Fibroblast of the aortic adventitia (primary cell): ENCODE results near the gene ADAMTS15. TPM values are rescaled to one million over a fixed set of nuclear protein-coding genes. Genes with fewer than 3 reads are reported as not detected.

ENCODE experiments used
- DNase-seq: peaks from one replicate; pipeline ENCODE4 v3.0.0-alpha.2; 2010; ENCODE audit warnings: low read depth
- H3K4me3 ChIP-seq: 2 replicates; pipeline ENCODE4 v1.5.1; 2011; ENCODE audit warnings: low read depth, mild to moderate bottlenecking, control low read depth, low read length, moderate library complexity
- total RNA-seq: library from RNA; depleted of rRNA; stranded (reverse); fragments of >200 nt; gene quantifications from 2 replicates; pipeline ENCODE4 v1.2.3, GENCODE V29; 2012; ENCODE audit warnings: low replicate concordance
- TF ChIP-seq, protein P1 (sequence below): IDR thresholded peaks from 2 replicates; pipeline ENCODE4 v1.5.1; 2011; ENCODE audit warnings: mild to moderate bottlenecking, low read length, control low read depth, inconsistent platforms; ENCODE audit not compliant: insufficient read depth

Gene ADAMTS15
- total RNA-seq, 1 donor, result 30.8 TPM

DNA sequence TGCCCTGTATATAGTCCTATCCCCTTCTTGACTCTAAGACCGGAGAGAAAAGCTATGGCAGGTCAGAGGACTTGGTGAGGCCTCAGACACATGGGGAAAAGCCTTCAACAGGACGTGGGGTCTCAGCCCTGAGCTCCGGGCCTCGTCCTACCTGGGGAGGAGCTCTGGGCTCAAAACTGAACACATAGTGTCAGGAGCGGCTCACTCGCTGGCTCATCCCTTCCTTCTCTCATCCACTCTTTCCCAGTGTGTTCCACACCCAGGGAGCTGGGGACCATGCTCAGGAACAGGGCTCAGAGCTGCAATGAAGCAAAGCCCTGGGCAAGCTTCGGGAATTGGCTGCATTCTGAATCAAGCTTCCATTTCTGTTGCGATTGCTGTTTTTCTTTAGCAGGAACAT is 14.5 kb downstream of the ADAMTS15 start:
- no peak overlapping the region for H3K4me3 ChIP-seq
- TF ChIP-seq, protein P1, sequence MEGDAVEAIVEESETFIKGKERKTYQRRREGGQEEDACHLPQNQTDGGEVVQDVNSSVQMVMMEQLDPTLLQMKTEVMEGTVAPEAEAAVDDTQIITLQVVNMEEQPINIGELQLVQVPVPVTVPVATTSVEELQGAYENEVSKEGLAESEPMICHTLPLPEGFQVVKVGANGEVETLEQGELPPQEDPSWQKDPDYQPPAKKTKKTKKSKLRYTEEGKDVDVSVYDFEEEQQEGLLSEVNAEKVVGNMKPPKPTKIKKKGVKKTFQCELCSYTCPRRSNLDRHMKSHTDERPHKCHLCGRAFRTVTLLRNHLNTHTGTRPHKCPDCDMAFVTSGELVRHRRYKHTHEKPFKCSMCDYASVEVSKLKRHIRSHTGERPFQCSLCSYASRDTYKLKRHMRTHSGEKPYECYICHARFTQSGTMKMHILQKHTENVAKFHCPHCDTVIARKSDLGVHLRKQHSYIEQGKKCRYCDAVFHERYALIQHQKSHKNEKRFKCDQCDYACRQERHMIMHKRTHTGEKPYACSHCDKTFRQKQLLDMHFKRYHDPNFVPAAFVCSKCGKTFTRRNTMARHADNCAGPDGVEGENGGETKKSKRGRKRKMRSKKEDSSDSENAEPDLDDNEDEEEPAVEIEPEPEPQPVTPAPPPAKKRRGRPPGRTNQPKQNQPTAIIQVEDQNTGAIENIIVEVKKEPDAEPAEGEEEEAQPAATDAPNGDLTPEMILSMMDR, result no peak
- DNase-seq, result no peak

DNA sequence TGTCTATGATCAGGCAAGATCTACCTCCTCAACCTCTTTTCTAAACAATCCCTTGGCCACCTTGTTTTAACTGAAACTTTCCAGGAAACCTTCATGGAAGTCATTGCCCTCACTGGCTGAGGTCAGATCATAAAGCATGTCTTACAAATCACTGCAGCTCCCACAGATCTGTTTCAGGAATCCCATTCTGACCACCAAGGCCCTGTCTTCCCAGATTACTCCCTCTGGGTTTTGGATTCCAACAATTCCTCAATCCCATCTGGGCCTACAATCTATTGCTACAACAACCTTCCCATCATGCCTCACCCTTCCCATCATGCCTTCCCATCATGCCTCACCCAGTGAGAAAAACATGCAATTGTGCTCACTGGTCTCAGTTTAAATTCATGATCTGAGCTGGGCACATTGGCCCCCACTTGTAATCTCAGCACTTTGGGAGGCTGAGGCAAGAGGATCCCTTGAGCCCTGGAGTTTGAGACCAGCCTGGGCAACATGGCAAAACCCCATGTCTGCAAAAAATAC is 15.9 kb downstream of the ADAMTS15 start:
- peak; percentile 45 for DNase-seq
- TF ChIP-seq, protein P1, result no peak

DNA sequence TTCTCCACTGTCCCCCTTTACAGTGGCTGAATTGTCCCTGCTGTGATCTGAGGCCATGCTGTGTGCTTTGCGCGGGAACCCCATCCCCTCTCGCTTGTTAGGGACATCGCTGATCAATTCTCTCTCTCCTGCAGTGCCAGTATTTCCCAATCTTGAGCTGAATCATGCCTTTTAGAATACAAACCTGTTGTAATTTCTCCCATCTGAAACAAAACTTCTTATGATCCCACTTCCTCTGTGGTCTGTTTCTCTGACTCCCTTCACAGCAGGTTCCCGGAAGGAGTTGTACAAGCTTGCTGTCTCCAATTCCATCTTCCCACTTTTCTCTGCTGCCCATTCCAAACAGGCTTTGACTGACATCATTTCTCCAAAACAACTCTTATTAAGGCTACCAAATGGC is 16.8 kb downstream of the ADAMTS15 start:
- H3K4me3 ChIP-seq, result no peak overlapping the region
- TF ChIP-seq, protein P1, result no peak
- no peak for DNase-seq

More for the DNA sequence above, 15.9 kb downstream of the ADAMTS15 start:
- no peak overlapping the region for H3K4me3 ChIP-seq

DNA sequence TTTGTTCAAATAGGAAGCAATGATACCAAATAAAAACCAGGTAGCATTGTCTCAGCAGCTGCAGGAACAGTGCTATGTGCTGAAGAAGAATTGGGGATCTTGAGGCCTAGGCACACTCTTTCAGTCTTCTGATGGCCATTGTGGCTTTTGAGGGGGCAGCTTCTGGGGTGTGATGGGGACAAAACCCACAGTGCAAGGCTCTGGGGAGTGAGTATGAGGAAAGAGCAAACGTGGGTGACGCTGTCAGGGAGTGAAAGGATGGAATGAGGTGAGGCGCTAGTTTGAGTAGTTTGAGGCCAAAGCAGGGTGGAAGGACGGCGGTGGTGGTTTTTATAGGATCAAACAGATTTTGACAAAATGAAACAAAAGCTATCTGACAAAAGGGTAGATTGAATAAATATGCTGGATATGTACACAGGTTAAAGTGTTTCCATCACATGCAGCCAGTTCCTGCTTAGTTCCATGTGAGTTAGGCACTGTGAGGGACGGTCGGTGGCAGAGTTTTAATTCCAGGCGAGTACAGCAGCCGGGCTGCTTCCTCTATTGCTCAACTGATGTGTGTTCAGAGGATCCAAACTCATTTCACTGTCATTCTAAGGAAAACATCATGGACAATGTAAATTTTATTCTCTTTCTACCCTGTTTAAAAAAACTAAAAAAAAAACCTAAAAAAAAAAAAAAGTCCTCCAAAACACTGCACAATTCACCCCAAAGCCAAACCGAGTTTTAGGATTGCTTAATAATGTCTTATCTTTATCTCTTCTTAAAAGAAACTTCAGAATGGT is 18.9 kb downstream of the ADAMTS15 start:
- no peak overlapping the region for H3K4me3 ChIP-seq
- no peak for DNase-seq
- TF ChIP-seq, protein P1, result no peak

DNA sequence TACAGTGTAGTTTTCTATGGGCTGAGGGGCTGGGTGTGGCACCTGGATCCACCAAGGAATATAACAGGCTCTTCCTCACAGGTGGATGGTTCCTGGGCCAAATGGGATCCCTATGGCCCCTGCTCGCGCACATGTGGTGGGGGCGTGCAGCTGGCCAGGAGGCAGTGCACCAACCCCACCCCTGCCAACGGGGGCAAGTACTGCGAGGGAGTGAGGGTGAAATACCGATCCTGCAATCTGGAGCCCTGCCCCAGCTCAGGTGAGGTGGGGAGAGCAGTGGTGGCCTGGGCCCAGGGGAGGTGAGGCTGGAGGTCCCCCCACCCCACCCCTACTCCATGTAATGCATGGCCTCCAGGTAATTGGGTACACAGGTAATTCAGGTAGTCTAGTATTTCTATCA is 20.7 kb downstream of the ADAMTS15 start:
- no peak overlapping the region for H3K4me3 ChIP-seq
- no peak for DNase-seq
- TF ChIP-seq, protein P1, result no peak

DNA sequence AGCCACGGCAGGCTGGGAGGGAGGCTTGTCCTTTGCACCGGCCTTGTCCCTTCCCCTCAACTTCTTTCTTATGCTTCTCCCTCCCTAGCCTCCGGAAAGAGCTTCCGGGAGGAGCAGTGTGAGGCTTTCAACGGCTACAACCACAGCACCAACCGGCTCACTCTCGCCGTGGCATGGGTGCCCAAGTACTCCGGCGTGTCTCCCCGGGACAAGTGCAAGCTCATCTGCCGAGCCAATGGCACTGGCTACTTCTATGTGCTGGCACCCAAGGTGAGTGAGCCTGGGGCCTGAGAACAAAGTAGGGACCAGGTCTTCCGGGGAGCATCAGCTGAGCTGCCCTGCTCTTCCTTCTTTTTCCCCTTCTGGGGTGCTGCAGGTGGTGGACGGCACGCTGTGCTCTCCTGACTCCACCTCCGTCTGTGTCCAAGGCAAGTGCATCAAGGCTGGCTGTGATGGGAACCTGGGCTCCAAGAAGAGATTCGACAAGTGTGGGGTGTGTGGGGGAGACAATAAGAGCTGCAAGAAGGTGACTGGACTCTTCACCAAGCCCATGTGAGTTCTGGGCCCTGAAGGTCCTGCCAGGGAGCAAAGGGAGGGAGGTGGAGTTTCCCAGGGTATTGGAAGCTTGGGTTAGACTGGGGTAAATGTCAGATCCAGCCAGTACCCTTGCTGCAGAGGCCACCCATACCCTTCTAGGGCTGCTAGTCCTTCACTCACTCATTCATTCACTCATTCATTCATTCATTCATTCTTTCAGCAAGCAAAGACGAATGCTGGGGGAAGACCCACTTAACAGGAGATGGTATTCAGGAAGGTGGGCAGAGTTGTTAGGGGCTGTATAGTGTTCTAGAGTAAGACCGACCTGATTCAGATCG is 22.6 kb downstream of the ADAMTS15 start:
- no peak for DNase-seq
- no peak overlapping the region for H3K4me3 ChIP-seq
- TF ChIP-seq, protein P1, result no peak
